ENCODE results near the gene GOLGA8S. TPM values are rescaled to one million over a fixed set of nuclear protein-coding genes. Genes with fewer than 3 reads are reported as not detected.
"Not testable (repeated sequence)": the region's sequence is repeated elsewhere in the genome, so short reads cannot be mapped to it uniquely, and the experiment has no call there.

Gene GOLGA8S
- total RNA-seq, 1 donor, result under 0.01 TPM

DNA sequence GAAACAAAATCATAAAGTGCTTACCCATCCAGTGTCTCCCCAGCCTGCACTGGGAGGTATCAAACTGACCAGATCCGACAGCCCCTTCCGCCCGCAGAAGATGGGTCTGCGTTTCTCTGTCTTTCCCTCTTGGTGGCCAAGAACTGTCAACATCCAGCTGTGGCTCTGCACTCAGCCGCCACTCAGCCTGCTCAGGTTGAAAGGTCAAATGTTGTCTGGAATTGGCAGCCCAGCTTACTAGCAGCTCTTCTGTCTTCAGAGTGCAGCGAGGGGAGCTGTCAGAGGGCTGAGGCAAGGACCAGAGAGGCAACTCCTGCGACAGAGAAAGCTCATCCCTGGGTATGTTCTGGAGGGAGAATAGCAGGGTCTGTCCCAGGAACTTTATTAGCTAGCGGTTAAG lies 47.1 kb downstream of the GOLGA8S start:
- DNase-seq (ENCODE audit: low read depth), result no peak
- TF ChIP-seq, protein P1, sequence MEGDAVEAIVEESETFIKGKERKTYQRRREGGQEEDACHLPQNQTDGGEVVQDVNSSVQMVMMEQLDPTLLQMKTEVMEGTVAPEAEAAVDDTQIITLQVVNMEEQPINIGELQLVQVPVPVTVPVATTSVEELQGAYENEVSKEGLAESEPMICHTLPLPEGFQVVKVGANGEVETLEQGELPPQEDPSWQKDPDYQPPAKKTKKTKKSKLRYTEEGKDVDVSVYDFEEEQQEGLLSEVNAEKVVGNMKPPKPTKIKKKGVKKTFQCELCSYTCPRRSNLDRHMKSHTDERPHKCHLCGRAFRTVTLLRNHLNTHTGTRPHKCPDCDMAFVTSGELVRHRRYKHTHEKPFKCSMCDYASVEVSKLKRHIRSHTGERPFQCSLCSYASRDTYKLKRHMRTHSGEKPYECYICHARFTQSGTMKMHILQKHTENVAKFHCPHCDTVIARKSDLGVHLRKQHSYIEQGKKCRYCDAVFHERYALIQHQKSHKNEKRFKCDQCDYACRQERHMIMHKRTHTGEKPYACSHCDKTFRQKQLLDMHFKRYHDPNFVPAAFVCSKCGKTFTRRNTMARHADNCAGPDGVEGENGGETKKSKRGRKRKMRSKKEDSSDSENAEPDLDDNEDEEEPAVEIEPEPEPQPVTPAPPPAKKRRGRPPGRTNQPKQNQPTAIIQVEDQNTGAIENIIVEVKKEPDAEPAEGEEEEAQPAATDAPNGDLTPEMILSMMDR (IDR thresholded peaks at IDR 0.05; ENCODE audit: insufficient read depth, low read length), result no peak

GRCh38 chr15:23402140-23402539 lies 47.6 kb downstream of the GOLGA8S start:
- H3K4me3 ChIP-seq (ENCODE audit: low read depth, low read length), result no peak overlapping the region
- TF ChIP-seq, protein P1 (IDR thresholded peaks at IDR 0.05; ENCODE audit: insufficient read depth, low read length), result no peak
- no peak for DNase-seq (ENCODE audit: low read depth)

More for the DNA sequence above, 47.1 kb downstream of the GOLGA8S start:
- H3K4me3 ChIP-seq (ENCODE audit: low read depth, low read length), result no peak overlapping the region

- TF ChIP-seq, protein P1 (IDR thresholded peaks at IDR 0.05; ENCODE audit: insufficient read depth, low read length), result no peak
- no peak overlapping the region for H3K4me3 ChIP-seq (ENCODE audit: low read depth, low read length)
- DNase-seq (ENCODE audit: low read depth), result no peak
These were observed 48.0 kb downstream of the GOLGA8S start for GRCh38 chr15:23402544-23402943.

DNA sequence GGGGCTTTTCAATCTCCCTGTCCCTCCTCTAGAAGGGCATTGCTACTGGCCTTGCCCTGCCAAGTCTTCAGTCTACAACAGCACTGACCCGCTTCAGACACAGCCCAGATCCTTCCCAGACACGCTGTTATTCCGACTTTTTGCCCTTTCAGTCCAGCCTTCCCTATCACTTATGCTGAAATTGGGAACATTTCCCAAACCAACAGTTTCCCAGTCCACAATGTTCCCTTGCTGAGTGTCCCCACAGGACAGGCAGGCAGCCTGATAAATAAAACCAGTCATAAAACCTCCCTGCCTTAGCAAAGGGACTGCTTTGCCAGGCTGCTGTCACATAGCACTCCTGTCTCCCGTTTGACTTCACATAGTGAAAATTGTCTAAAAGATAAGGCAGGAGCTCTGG lies 49.0 kb downstream of the GOLGA8S start:
- DNase-seq (ENCODE audit: low read depth), result no peak
- no peak overlapping the region for H3K4me3 ChIP-seq (ENCODE audit: low read depth, low read length)
- TF ChIP-seq, protein P1 (IDR thresholded peaks at IDR 0.05; ENCODE audit: insufficient read depth, low read length), result no peak

DNA sequence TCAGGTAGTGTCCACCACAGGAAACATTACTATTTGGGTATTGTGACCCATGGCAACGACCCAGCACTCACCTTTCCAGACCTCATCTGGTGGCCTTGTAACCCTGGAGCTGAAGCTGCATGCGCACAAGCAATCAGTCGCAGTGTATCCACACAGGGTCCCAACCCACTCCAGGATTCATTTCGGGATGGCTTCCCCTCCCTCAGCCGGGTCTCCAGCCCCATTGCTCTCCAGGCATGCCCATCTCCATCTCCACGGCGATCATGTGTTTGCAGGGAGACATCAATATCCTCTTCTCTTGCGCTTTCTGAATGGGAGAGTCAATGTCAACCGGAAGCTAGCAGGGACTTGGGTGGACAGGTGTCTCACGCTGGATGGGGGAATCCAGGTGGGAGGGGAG lies 57.3 kb downstream of the GOLGA8S start:
- TF ChIP-seq, protein P1 (IDR thresholded peaks at IDR 0.05; ENCODE audit: insufficient read depth, low read length), result no peak
- no peak overlapping the region for H3K4me3 ChIP-seq (ENCODE audit: low read depth, low read length)
- no peak for DNase-seq (ENCODE audit: low read depth)

- DNase-seq (ENCODE audit: low read depth); H3K4me3 ChIP-seq (ENCODE audit: low read depth, low read length): not testable (repeated sequence)
These were observed 58.5 kb downstream of the GOLGA8S start for GRCh38 chr15:23412881-23413600.

Small RNAs within 50 kb of the gene (small RNA-seq; reads per million reads assigned to genes)
- gene RN7SL536P, result not detected

Other genes starting within 250 kb of the GOLGA8S start
- not detected in 2 replicates for gene GOLGA6L1, start 217.9 kb upstream of the GOLGA8S start, total RNA-seq (ENCODE audit: low replicate concordance)
- not detected in 2 replicates for gene GOLGA6L26, start 20.6 kb upstream of the GOLGA8S start, total RNA-seq (ENCODE audit: low replicate concordance)
- not detected in 2 replicates for gene GOLGA6L2, start 92.5 kb downstream of the GOLGA8S start, total RNA-seq (ENCODE audit: low replicate concordance)
- 0.45 and 0.65 TPM in 2 replicates for gene MKRN3, start 210.9 kb downstream of the GOLGA8S start, total RNA-seq (ENCODE audit: low replicate concordance)

Data from fibroblast of the aortic adventitia (primary cell).